Measurements from ENCODE around the gene RHBDL2.
A peak's percentile ranks its signal among the peaks of the same experiment; 100 is the strongest.
"Not testable (repeated sequence)": the region's sequence is repeated elsewhere in the genome, so short reads cannot be mapped to it uniquely, and the experiment has no call there.

RHBDL2 gene

DNA sequence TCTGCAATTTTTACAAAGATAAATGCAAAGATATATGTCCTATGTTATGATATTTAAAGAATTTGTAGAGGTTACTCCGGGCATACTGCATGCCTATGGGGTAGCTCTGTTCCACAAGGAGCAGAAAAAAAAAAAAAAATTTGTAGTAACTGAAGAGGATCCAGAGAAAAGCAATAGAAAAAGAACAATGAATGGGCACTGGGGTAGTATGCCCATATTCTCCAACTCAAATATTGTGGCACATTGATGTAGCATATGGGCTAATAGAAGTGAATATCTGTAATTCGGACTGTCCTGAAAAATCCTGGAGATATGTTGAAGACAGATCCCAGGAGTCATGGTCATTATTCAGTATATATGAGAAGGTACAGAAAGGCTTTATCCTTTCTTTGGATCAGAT is 48.3 kb upstream of the RHBDL2 start:
- no peak for DNase-seq (ENCODE audit: low read depth in 1 of 2, low spot score in 1 of 2)
- no peaks in the 10 kb centered on the region for H3K27me3 ChIP-seq (ENCODE audit: insufficient read depth, poor library complexity, severe bottlenecking)
- TF ChIP-seq, protein P1, sequence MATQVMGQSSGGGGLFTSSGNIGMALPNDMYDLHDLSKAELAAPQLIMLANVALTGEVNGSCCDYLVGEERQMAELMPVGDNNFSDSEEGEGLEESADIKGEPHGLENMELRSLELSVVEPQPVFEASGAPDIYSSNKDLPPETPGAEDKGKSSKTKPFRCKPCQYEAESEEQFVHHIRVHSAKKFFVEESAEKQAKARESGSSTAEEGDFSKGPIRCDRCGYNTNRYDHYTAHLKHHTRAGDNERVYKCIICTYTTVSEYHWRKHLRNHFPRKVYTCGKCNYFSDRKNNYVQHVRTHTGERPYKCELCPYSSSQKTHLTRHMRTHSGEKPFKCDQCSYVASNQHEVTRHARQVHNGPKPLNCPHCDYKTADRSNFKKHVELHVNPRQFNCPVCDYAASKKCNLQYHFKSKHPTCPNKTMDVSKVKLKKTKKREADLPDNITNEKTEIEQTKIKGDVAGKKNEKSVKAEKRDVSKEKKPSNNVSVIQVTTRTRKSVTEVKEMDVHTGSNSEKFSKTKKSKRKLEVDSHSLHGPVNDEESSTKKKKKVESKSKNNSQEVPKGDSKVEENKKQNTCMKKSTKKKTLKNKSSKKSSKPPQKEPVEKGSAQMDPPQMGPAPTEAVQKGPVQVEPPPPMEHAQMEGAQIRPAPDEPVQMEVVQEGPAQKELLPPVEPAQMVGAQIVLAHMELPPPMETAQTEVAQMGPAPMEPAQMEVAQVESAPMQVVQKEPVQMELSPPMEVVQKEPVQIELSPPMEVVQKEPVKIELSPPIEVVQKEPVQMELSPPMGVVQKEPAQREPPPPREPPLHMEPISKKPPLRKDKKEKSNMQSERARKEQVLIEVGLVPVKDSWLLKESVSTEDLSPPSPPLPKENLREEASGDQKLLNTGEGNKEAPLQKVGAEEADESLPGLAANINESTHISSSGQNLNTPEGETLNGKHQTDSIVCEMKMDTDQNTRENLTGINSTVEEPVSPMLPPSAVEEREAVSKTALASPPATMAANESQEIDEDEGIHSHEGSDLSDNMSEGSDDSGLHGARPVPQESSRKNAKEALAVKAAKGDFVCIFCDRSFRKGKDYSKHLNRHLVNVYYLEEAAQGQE (IDR thresholded peaks at IDR 0.05; ENCODE audit: insufficient replicate concordance, low read depth): no peak
- TF ChIP-seq POLR2AphosphoS5 (IDR thresholded peaks at IDR 0.05; ENCODE audit: low read depth) (no peak), SPI1 (IDR thresholded peaks at IDR 0.05; ENCODE audit: borderline replicate concordance, low read depth) (no peak), GABPA (IDR thresholded peaks at IDR 0.05; ENCODE audit: low read depth) (no peak)
- TF ChIP-seq, protein P2, sequence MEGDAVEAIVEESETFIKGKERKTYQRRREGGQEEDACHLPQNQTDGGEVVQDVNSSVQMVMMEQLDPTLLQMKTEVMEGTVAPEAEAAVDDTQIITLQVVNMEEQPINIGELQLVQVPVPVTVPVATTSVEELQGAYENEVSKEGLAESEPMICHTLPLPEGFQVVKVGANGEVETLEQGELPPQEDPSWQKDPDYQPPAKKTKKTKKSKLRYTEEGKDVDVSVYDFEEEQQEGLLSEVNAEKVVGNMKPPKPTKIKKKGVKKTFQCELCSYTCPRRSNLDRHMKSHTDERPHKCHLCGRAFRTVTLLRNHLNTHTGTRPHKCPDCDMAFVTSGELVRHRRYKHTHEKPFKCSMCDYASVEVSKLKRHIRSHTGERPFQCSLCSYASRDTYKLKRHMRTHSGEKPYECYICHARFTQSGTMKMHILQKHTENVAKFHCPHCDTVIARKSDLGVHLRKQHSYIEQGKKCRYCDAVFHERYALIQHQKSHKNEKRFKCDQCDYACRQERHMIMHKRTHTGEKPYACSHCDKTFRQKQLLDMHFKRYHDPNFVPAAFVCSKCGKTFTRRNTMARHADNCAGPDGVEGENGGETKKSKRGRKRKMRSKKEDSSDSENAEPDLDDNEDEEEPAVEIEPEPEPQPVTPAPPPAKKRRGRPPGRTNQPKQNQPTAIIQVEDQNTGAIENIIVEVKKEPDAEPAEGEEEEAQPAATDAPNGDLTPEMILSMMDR (IDR thresholded peaks at IDR 0.05; ENCODE audit: insufficient read depth, low read length): no peak
- H3K4me3 ChIP-seq (replicated peaks; ENCODE audit: insufficient read depth, low read length): no peak overlapping the region
- H3K27ac ChIP-seq (replicated peaks): peak overlapping the region; percentile 88

DNA sequence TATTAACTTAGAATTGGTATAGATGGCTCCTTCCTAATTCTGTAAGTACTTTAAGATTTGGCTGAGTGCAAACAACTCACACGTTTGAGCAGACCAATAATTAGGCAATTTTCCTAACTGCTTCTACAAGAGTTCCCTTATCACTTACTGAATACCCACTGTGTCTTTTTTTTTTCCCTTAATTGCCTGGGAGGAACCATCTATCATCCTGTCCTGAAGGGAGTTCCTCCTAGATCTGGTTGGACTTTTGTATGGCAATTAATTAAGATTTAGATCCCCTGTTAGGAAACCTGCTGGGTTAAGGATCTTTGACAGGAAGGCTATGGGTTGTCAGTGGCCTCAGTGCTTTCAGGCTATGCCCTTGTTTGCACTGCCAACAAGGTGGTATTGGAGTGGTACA is 37.8 kb upstream of the RHBDL2 start:
- not testable (repeated sequence) for H3K27me3 ChIP-seq (ENCODE audit: insufficient read depth, poor library complexity, severe bottlenecking); DNase-seq (ENCODE audit: low read depth in 1 of 2, low spot score in 1 of 2); H3K27ac ChIP-seq (replicated peaks); H3K4me3 ChIP-seq (replicated peaks; ENCODE audit: insufficient read depth, low read length)

DNA sequence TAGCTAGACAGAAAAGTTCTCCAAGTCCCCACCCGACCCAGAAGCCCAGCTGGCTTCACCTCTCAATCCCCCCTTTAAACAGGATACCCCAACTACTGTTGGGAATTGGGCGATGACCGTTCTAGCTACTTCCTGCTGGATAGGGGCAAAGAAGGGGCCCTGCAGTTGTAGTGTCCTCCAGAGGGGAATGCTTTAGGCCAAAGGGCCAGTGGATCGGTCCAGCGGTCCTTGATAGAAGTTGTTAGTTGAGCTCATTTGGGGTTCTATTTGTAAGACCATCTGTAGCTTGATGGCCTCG is 36.6 kb upstream of the RHBDL2 start:
- not testable (repeated sequence) for H3K4me3 ChIP-seq (replicated peaks; ENCODE audit: insufficient read depth, low read length); H3K27ac ChIP-seq (replicated peaks); H3K27me3 ChIP-seq (ENCODE audit: insufficient read depth, poor library complexity, severe bottlenecking); DNase-seq (ENCODE audit: low read depth in 1 of 2, low spot score in 1 of 2)

GRCh38 chr1:38977399-38978244 is 36.0 kb upstream of the RHBDL2 start:
- not testable (repeated sequence) for DNase-seq (ENCODE audit: low read depth in 1 of 2, low spot score in 1 of 2); H3K4me3 ChIP-seq (replicated peaks; ENCODE audit: insufficient read depth, low read length); H3K27ac ChIP-seq (replicated peaks); H3K27me3 ChIP-seq (ENCODE audit: insufficient read depth, poor library complexity, severe bottlenecking)

- no peak for DNase-seq (ENCODE audit: low read depth in 1 of 2, low spot score in 1 of 2)
- Histone ChIP-seq H3K27ac (replicated peaks) (no peak overlapping the region), H3K4me3 (replicated peaks; ENCODE audit: insufficient read depth, low read length) (no peak overlapping the region), H3K27me3 (ENCODE audit: insufficient read depth, poor library complexity, severe bottlenecking) (no peaks in the 10 kb centered on the region)
- TF ChIP-seq, protein P1 (IDR thresholded peaks at IDR 0.05; ENCODE audit: insufficient replicate concordance, low read depth): no peak
- TF ChIP-seq GABPA (IDR thresholded peaks at IDR 0.05; ENCODE audit: low read depth): no peak
- TF ChIP-seq SPI1 (IDR thresholded peaks at IDR 0.05; ENCODE audit: borderline replicate concordance, low read depth): no peak
- no peak for TF ChIP-seq POLR2AphosphoS5 (IDR thresholded peaks at IDR 0.05; ENCODE audit: low read depth)
- TF ChIP-seq, protein P2 (IDR thresholded peaks at IDR 0.05; ENCODE audit: insufficient read depth, low read length): no peak
Measured at GRCh38 chr1:38973659-38974437, 32.2 kb upstream of the RHBDL2 start.

- not testable (repeated sequence) for H3K27me3 ChIP-seq (ENCODE audit: insufficient read depth, poor library complexity, severe bottlenecking); DNase-seq (ENCODE audit: low read depth in 1 of 2, low spot score in 1 of 2); H3K27ac ChIP-seq (replicated peaks); H3K4me3 ChIP-seq (replicated peaks; ENCODE audit: insufficient read depth, low read length)
Measured at GRCh38 chr1:38973145-38973544, 31.5 kb upstream of the RHBDL2 start.
